Lower leg skin (tissue), 3 donors: Measurements from ENCODE around the gene MOXD1.

ENCODE experiments used
- CTCF ChIP-seq, 3 donors: fragments of 450-650 bp; IDR thresholded peaks; one replicate each; pipeline ENCODE4 v1.5.1; 2016; ENCODE audit warnings: antibody characterized with exemption in 3 of 3, mild to moderate bottlenecking in 3 of 3, moderate library complexity in 2 of 3
- POLR2A ChIP-seq, 2 donors: fragments of 450-650 bp; IDR thresholded peaks; one replicate each; pipeline ENCODE4 v1.6.1; 2016 to 2017; ENCODE audit warnings: antibody characterized with exemption in 2 of 2, mild to moderate bottlenecking in 1 of 2, moderate library complexity in 1 of 2

DNA sequence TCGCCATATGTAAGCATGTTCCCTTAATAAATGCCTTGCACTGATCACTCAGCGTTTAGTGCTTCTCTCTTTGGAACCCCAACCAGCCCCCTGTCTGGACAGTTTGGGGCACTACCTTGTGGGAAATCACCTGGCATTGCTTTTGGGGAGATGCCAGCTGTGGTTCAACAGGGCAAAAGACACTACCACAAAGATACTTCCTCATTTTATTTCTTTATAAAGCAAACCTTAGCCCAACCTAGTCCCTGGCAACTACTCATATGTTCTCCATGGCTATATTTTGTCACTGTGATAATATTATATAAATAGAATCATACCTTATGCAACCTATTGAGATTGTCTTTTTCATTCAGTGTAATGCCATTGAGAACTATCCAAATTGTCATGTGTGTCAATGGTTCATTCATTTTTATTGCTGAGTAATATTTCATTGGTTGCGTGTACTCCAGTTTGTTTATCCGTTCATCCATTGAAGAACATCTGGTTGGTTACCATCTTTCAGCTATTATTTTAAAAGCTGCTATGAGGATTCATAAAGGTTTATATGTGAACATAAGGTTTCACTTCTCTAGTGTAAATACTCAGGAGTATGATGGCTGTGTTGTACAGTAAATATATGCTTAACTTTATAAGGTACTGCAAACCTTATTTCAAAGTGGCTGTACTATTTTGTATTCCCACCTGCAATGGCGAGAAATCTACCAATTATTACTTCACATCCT is 114.8 kb downstream of the MOXD1 start:
- TF ChIP-seq CTCF (IDR thresholded peaks at IDR 0.05) (no peak), POLR2A (IDR thresholded peaks at IDR 0.05) (no peak)
